IPS-18a (cell line): Measurements from ENCODE around the gene CA6.
"Not testable (repeated sequence)": the region's sequence is repeated elsewhere in the genome, so short reads cannot be mapped to it uniquely, and the experiment has no call there.

ENCODE experiments used
- H3K27ac ChIP-seq: one replicate; pipeline ENCODE4 v1.5.1; 2013; ENCODE audit warnings: low read length
- H3K27me3 ChIP-seq: one replicate; pipeline ENCODE4 v1.6.1; 2013; ENCODE audit warnings: mild to moderate bottlenecking, low read length; ENCODE audit not compliant: control insufficient read depth, insufficient read depth
- H3K36me3 ChIP-seq: one replicate; pipeline ENCODE4 v1.6.1; 2013; ENCODE audit warnings: low read depth, low read length; ENCODE audit not compliant: control insufficient read depth
- H3K4me1 ChIP-seq: one replicate; pipeline ENCODE4 v1.6.1; 2013; ENCODE audit warnings: low read depth, low read length; ENCODE audit not compliant: control insufficient read depth
- H3K4me3 ChIP-seq: one replicate; pipeline ENCODE4 v1.5.1; 2013; ENCODE audit warnings: low read length
- H3K9ac ChIP-seq: one replicate; pipeline ENCODE4 v1.6.1; 2013; ENCODE audit warnings: mild to moderate bottlenecking, low read length, moderate library complexity
- H3K9me3 ChIP-seq: one replicate; pipeline ENCODE4 v1.6.1; 2013; ENCODE audit warnings: low read depth, low read length; ENCODE audit not compliant: control insufficient read depth

Gene CA6

DNA sequence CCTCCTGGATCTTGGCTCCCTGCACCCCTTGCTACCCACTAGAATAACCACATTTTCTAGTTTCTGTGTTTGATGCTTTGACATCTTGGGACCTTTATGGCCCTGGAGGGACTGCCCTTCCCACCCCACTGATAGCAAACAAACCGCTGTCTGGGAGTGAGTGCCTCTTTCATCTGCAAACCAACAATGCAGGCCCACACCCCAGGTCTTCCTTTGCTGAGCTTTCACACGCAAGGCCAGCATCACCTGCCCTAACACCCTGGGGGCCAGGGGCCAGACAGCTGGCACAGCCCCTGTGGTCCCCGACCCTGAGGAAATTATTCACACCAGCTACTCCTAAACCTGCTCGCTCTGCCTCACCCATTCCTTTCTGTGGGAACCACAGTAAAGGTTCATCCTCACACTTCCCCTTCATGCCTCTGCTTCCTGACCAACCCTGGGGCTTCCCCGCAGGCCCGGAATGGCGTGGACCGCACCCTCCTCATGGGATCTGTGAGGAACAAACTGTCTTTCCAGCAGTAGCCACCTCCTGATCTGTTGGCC, 65.2 kb downstream of the CA6 start:
- Histone ChIP-seq H3K9me3 (no peaks in the 10 kb centered on the region), H3K9ac (no peak overlapping the region), H3K4me1 (no peaks in the 10 kb centered on the region), H3K4me3 (no peak overlapping the region), H3K27me3 (no peaks in the 10 kb centered on the region), H3K36me3 (no peaks in the 10 kb centered on the region), H3K27ac (no peak overlapping the region)

DNA sequence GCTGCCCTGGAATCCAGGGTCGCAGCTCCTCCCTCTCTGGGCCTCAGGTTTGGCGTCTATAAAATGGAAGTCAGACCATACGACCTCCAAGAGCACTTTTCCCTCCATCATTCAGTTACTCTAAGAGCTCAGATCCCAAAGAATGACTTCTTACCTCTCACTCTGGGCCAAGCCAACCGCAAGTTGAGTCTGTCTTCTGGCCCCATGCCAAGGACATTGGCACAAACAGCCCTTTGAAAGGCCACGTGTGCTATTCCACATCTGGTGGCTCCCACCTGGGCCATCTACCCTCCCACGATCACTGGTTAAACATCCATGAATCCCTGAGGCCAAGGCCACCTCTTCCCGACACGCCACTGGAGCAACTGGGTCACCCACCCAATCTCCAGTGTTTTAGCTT, 68.2 kb downstream of the CA6 start:
- no peaks in the 10 kb centered on the region for H3K27me3 ChIP-seq
- no peak overlapping the region for H3K27ac ChIP-seq
- no peaks in the 10 kb centered on the region for H3K9me3 ChIP-seq
- H3K36me3 ChIP-seq: no peaks in the 10 kb centered on the region
- H3K4me1 ChIP-seq: no peaks in the 10 kb centered on the region
- no peak overlapping the region for H3K4me3 ChIP-seq
- no peak overlapping the region for H3K9ac ChIP-seq

DNA sequence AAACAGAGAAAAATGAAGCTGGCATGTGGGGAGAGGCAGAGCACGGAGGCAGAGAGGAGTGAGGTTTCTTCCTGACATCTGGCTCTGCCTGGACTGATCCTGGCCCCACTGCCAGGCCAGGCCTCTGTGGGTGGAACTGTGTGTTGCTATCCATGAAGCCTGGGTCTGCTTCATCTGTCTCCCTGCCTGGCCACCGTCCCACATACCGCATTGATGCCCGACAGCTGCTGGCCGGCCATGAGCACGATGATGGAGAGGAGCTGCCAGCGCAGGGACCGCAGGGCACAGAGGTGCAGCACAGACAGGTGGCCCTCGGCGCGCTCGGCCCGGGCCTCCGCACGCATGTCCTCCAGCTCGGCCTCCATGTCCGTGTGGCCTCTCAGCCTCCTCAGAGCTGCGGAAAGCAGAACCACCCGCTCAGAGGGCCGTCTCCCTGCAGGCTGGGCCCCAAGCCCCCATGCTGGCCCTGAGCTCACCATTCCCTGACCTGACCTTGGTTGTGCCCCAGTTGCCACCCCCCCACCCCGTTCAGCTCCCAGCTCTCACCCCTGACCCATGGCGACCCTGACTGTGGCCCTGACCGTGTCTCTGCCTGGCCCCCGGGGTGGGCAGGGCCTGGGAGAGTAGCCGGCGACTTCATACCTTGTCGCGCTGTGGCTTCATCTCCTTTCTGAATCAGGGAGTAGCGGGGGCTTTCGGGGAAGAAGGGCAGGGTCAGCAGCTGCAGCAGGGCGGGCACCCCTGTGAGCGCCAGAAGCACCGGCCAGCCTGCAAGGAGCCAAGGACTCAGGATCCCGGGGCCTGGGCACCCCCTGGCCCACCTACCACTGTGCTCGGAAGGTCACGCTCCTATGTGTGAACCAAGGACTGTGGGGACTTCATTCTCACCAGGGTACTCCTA, 69.1 kb downstream of the CA6 start:
- Histone ChIP-seq H3K9me3 (no peaks in the 10 kb centered on the region), H3K9ac (no peak overlapping the region), H3K27me3 (no peaks in the 10 kb centered on the region), H3K36me3 (no peaks in the 10 kb centered on the region), H3K4me1 (no peaks in the 10 kb centered on the region), H3K4me3 (no peak overlapping the region), H3K27ac (no peak overlapping the region)

DNA sequence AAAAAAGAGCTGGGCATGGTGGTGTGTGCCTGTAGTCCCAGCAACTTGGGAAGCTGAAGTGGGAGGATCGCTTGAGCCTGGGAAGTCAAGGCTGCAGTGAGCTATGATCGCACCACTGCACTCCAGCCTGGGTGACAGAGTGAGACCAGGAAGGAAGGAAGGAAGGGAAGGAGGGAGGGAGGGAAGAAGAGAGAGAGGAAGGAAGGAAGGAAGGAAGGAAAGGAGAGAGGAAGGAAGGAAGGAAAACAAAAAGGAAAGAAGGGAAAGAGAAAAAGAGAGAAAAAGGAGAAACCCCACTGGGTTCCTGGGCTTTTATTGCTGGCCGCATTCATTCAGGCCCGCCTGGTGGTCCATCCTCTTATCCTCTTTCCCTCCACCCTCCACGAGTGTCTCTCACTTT, 70.8 kb downstream of the CA6 start:
- no peaks in the 10 kb centered on the region for H3K4me1 ChIP-seq
- H3K4me3 ChIP-seq: no peak overlapping the region
- no peaks in the 10 kb centered on the region for H3K27me3 ChIP-seq
- no peak overlapping the region for H3K27ac ChIP-seq
- H3K36me3 ChIP-seq: no peaks in the 10 kb centered on the region
- H3K9me3 ChIP-seq: no peaks in the 10 kb centered on the region
- no peak overlapping the region for H3K9ac ChIP-seq

DNA sequence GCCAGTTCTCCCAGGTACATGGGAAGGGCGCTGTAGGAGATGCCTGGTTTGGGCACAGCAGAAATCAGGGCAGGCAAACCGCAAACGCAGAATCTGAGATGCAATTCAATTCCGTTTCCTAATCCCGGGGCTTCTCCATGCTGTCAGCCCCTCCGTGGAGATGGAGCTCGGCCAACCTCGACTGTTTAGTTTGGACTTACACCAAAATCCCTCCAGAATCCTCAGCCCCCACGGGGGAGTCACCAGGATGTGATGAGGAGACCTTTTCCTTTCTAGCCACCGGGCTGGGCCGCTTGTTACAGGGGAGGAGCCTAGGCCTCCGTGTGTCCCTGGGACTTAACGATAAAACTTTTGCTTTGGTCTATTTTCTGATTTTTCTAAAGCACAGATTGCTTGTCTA, 72.7 kb downstream of the CA6 start:
- Histone ChIP-seq H3K4me3 (no peak overlapping the region), H3K9ac (no peak overlapping the region)

DNA sequence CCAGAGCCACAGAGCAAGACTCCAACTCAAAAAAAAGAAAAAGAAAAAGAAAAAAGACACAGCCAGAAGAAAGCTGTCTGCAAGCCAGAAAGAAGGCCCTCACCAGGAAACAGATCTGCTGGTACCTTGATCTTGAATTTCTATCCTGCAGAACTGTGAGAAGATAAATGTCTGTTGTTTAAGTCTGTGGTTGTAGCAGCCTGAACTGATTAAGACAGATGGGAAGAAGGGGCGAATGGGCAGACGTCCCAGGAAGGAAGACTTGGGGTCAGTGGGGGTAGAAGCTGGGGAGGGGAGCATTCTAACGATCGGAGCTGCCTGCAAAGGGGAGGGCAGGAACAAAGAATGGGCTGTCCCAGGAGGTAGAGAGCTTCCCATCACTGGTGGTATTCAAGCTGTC, 74.2 kb downstream of the CA6 start:
- no peaks in the 10 kb centered on the region for H3K4me1 ChIP-seq
- no peaks in the 10 kb centered on the region for H3K27me3 ChIP-seq
- H3K9ac ChIP-seq: no peak overlapping the region
- H3K36me3 ChIP-seq: no peaks in the 10 kb centered on the region
- H3K27ac ChIP-seq: no peak overlapping the region
- H3K9me3 ChIP-seq: no peaks in the 10 kb centered on the region
- no peak overlapping the region for H3K4me3 ChIP-seq

More for the DNA sequence above, 72.7 kb downstream of the CA6 start:
- H3K4me1 ChIP-seq: no peaks in the 10 kb centered on the region
- H3K36me3 ChIP-seq: no peaks in the 10 kb centered on the region
- no peaks in the 10 kb centered on the region for H3K27me3 ChIP-seq
- no peaks in the 10 kb centered on the region for H3K9me3 ChIP-seq
- H3K27ac ChIP-seq: no peak overlapping the region

DNA sequence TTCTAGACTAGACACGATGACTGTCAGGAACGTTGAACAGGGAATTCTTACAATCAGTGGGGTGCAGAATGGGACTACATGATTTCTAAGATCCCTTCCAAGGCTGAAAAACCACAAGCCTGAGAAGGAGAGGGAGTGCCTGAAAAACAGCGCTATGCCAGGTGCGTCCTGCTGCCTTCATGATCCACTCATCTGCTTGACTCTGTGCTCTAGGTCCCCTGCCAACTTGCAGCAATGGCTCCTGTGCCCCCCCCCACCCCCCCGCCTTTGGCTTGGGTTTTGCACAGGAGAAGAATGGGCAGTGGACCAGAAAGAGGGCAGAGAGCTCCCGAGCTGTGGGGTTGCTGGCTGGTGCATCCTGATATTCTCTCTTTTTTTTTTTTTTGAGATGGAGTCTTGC, 74.6 kb downstream of the CA6 start:
- Histone ChIP-seq H3K27me3 (no peaks in the 10 kb centered on the region), H3K36me3 (no peaks in the 10 kb centered on the region), H3K27ac (no peak overlapping the region), H3K9me3 (no peaks in the 10 kb centered on the region), H3K9ac (no peak overlapping the region), H3K4me1 (no peaks in the 10 kb centered on the region), H3K4me3 (no peak overlapping the region)

DNA sequence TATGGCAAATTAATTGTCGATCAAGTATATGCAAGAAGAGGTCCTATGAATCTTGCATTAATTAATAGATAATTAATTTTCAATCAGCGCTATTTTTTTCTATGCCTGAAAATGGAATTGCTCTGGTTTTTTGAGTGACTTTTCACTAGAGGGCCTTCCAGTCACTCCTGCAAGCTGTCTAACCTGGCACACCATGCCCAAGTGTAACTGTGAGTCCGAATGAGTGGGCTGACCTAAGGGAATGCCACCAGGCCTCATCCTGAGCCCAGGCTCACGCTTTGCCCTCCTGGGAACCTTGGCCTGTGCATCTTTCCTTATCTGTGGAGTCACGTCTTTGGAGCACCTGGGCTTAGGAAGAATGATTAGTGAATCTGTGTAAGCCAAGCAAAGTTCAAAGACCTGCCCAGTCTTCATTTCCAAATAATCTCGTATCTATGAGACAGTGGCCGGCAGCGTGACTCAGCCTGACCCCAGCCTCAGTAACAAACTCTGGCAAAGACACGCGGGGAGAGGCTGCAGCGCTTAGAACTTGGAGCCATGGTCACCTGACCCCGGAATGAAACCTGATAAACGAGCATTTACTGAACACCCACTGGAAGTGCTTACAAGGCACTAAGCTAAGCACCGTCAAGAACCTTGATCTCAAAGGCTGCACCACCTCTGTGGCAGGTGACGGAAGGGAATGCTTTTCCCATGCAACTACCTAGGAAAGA, 76.5 kb downstream of the CA6 start:
- not testable (repeated sequence) for H3K27ac ChIP-seq, H3K4me3 ChIP-seq, H3K9me3 ChIP-seq, H3K4me1 ChIP-seq, H3K9ac ChIP-seq, H3K27me3 ChIP-seq, H3K36me3 ChIP-seq

DNA sequence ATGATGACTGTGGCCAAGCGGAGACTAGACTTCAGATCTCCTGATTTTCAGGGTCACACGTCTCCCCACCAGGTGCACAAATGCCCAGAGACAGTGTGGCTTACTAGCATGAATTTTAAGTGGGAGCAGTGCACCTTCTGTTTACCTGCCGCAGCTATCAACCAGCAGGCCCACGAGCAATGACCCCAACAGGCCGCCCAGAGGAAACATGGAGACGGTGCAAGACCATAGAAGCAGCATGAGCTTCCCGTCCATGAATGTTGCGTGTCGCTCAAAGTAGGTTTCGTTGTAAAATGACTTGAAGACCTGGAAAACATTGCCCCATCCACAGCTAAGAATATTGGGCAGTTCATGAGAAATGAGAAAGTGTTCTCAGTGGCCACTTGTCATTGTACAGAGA, 77.1 kb downstream of the CA6 start:
- no peaks in the 10 kb centered on the region for H3K36me3 ChIP-seq
- H3K9me3 ChIP-seq: no peaks in the 10 kb centered on the region
- no peaks in the 10 kb centered on the region for H3K4me1 ChIP-seq
- H3K9ac ChIP-seq: no peak overlapping the region
- no peaks in the 10 kb centered on the region for H3K27me3 ChIP-seq
- no peak overlapping the region for H3K4me3 ChIP-seq
- H3K27ac ChIP-seq: no peak overlapping the region
